Coronary artery (tissue), 2 donors: ENCODE data around the gene ANKRD28.
A peak's percentile ranks its signal among the peaks of the same experiment; 100 is the strongest.

ENCODE experiments used
- DNase-seq: peaks from one replicate; pipeline ENCODE4 v3.0.0-alpha.2; 2017; ENCODE audit warnings: low spot score
- H3K27ac ChIP-seq, 2 donors: fragments of 200-600 bp; sonication (generic); one replicate each; pipeline ENCODE4 v1.5.1; 2016 to 2019
- H3K4me3 ChIP-seq: fragments of 200-600 bp; sonication (generic); 2 replicates; pipeline ENCODE4 v1.5.1; 2016; ENCODE audit warnings: mild to moderate bottlenecking, moderate library complexity
- CTCF ChIP-seq: fragments of 200-600 bp; sonication (generic); IDR thresholded peaks from one replicate; pipeline ENCODE4 v1.5.1; 2019; ENCODE audit warnings: antibody characterized with exemption

The ANKRD28 gene

GRCh38 chr3:15649858-15650257 lies 147.9 kb downstream of the ANKRD28 start:
- TF ChIP-seq CTCF = no peak

GRCh38 chr3:15649341-15649740 lies 148.4 kb downstream of the ANKRD28 start:
- DNase-seq = no peak
- Histone ChIP-seq H3K27ac (no peak overlapping the region), H3K4me3 (no peak overlapping the region)
- no peak for TF ChIP-seq CTCF

More at GRCh38 chr3:15649858-15650257, 147.9 kb downstream of the ANKRD28 start:
- no peak overlapping the region for H3K4me3 ChIP-seq
- no peak for DNase-seq
- no peak overlapping the region for H3K27ac ChIP-seq

- TF ChIP-seq CTCF = no peak
- Histone ChIP-seq H3K27ac (peak overlapping the region; percentile 15 to 82), H3K4me3 (peak overlapping the region; percentile 45)
- DNase-seq = no peak
Measured at GRCh38 chr3:15647611-15648167, 150.1 kb downstream of the ANKRD28 start.

- Histone ChIP-seq H3K4me3 (peak overlapping the region; percentile 45), H3K27ac (peak overlapping the region; percentile 15 to 82)
- no peak for TF ChIP-seq CTCF
- DNase-seq = peak; percentile 79
Measured at GRCh38 chr3:15646851-15647511, 150.8 kb downstream of the ANKRD28 start.

GRCh38 chr3:15645740-15646501 lies 151.9 kb downstream of the ANKRD28 start:
- no peak for TF ChIP-seq CTCF
- no peak for DNase-seq
- no peak overlapping the region for H3K4me3 ChIP-seq
- peak overlapping the region in 1 of 2 donors; percentile 82 for H3K27ac ChIP-seq

- TF ChIP-seq CTCF = no peak
- no peak overlapping the region for H3K27ac ChIP-seq
- no peak overlapping the region for H3K4me3 ChIP-seq
- no peak for DNase-seq
Measured at GRCh38 chr3:15645246-15645645, 152.5 kb downstream of the ANKRD28 start.
